SK-N-MC (cell line): ENCODE results near the gene DHRS4L2.
"Not testable (repeated sequence)": the region's sequence is repeated elsewhere in the genome, so short reads cannot be mapped to it uniquely, and the experiment has no call there.

ENCODE experiments used
- EZH2 ChIP-seq: fragments of 200-600 bp; sonication (generic); IDR thresholded peaks from one replicate; pipeline ENCODE4 v1.6.1; 2017; ENCODE audit warnings: antibody characterized with exemption
- FOXP2 ChIP-seq: optimal IDR thresholded peaks from 2 replicates; pipeline ENCODE3; 2011; ENCODE audit warnings: mild to moderate bottlenecking, moderate library complexity; ENCODE audit not compliant: insufficient read depth; ENCODE audit errors: extremely low read length, control extremely low read depth
- POLR2AphosphoS5 ChIP-seq: IDR thresholded peaks from 2 replicates; pipeline ENCODE4 v1.6.1; 2012; ENCODE audit warnings: mild to moderate bottlenecking, low read depth, low read length, borderline replicate concordance

GRCh38 chr14:23970283-23970659 is 18.5 kb upstream of the DHRS4L2 start:
- not testable (repeated sequence) for TF ChIP-seq POLR2AphosphoS5, EZH2, FOXP2
